Progenitor cell of endocrine pancreas (in vitro differentiated cells): ENCODE data around the gene FALEC. TPM values are rescaled to one million over a fixed set of nuclear protein-coding genes. Genes with fewer than 3 reads are reported as not detected.

Experiments used
- DNase-seq: peaks from one replicate; pipeline ENCODE4 v3.0.0; 2021; ENCODE audit warnings: low spot score; ENCODE audit not compliant: unreplicated experiment
- H3K27ac Mint-ChIP-seq: 2 replicates; pipeline ENCODE4 v1.8.0; 2021; ENCODE audit warnings: mild to moderate bottlenecking, moderate library complexity, mixed read lengths
- H3K27me3 Mint-ChIP-seq: 2 replicates; pipeline ENCODE4 v1.8.0; 2021; ENCODE audit warnings: mixed read lengths
- H3K36me3 Mint-ChIP-seq: 2 replicates; pipeline ENCODE4 v1.8.0; 2022; ENCODE audit warnings: mixed read lengths; ENCODE audit not compliant: insufficient read depth
- H3K4me1 Mint-ChIP-seq: 2 replicates; pipeline ENCODE4 v1.8.0; 2021; ENCODE audit warnings: low read depth, mixed read lengths
- H3K4me3 Mint-ChIP-seq: 2 replicates; pipeline ENCODE4 v1.8.0; 2021; ENCODE audit warnings: low read depth, mild to moderate bottlenecking, moderate library complexity, mixed read lengths
- H3K9me3 Mint-ChIP-seq: 2 replicates; pipeline ENCODE4 v1.8.0; 2021; ENCODE audit warnings: low read depth, mixed read lengths
- CTCF ChIP-seq: fragments of 200-600 bp; sonication (generic); IDR thresholded peaks from one replicate; pipeline ENCODE4 v1.5.0; 2021; ENCODE audit warnings: antibody characterized with exemption, mild to moderate bottlenecking; ENCODE audit not compliant: unreplicated experiment
- total RNA-seq: library from RNA; stranded (reverse); gene quantifications from 2 replicates; pipeline ENCODE4 v1.2.1, GENCODE V29; 2021

The FALEC gene
- total RNA-seq, 1 donor from 2014 or later, result 0.57 TPM

GRCh38 chr1:150552128-150552910 is 36.8 kb downstream of the FALEC start:
- no peak for TF ChIP-seq CTCF
- Mint-ChIP-seq H3K27ac (no peak overlapping the region), H3K4me3 (no peak overlapping the region)

GRCh38 chr1:150552911-150553289 is 37.3 kb downstream of the FALEC start:
- Mint-ChIP-seq H3K9me3 (no peaks in the 10 kb centered on the region), H3K36me3 (no peaks in the 10 kb centered on the region), H3K27me3 (peaks cover 17% of the 10 kb centered on the region), H3K4me1 (peaks cover 5% of the 10 kb centered on the region), H3K4me3 (no peak overlapping the region), H3K27ac (no peak overlapping the region)
- no peak for TF ChIP-seq CTCF
- DNase-seq, result no peak

More at GRCh38 chr1:150552128-150552910, 36.8 kb downstream of the FALEC start:
- Mint-ChIP-seq H3K9me3 (no peaks in the 10 kb centered on the region), H3K27me3 (peaks cover 17% of the 10 kb centered on the region), H3K36me3 (no peaks in the 10 kb centered on the region), H3K4me1 (peaks cover 5% of the 10 kb centered on the region)
- DNase-seq, result no peak

GRCh38 chr1:150553392-150554085 is 38.0 kb downstream of the FALEC start:
- peaks cover 12% of the 10 kb centered on the region for H3K4me1 Mint-ChIP-seq
- no peak for DNase-seq
- no peaks in the 10 kb centered on the region for H3K36me3 Mint-ChIP-seq
- no peaks in the 10 kb centered on the region for H3K9me3 Mint-ChIP-seq
- H3K27ac Mint-ChIP-seq, result no peak overlapping the region
- no peak overlapping the region for H3K4me3 Mint-ChIP-seq
- H3K27me3 Mint-ChIP-seq, result peaks cover 14% of the 10 kb centered on the region
- no peak for TF ChIP-seq CTCF

- Mint-ChIP-seq H3K4me3 (no peak overlapping the region), H3K36me3 (no peaks in the 10 kb centered on the region), H3K9me3 (no peaks in the 10 kb centered on the region), H3K4me1 (peaks cover 15% of the 10 kb centered on the region), H3K27ac (no peak overlapping the region), H3K27me3 (peaks cover 14% of the 10 kb centered on the region)
- DNase-seq, result no peak
- no peak for TF ChIP-seq CTCF
Measured at GRCh38 chr1:150554086-150554452, 38.5 kb downstream of the FALEC start.

- Mint-ChIP-seq H3K9me3 (no peaks in the 10 kb centered on the region), H3K4me1 (peaks cover 18% of the 10 kb centered on the region), H3K27ac (no peak overlapping the region), H3K27me3 (peaks cover 8% of the 10 kb centered on the region), H3K4me3 (no peak overlapping the region), H3K36me3 (no peaks in the 10 kb centered on the region)
- no peak for DNase-seq
- no peak for TF ChIP-seq CTCF
Measured at GRCh38 chr1:150555198-150555970, 39.8 kb downstream of the FALEC start.
